Activated effector memory CD4-positive, alpha-beta T cell treated with anti-CD3 and anti-CD28 coated beads, Interleukin-2, amount 50 U/mL, for 16 hours (primary cell): ENCODE data around the gene ATL2.
A peak's percentile ranks its signal among the peaks of the same experiment; 100 is the strongest.
"Not testable (repeated sequence)": the region's sequence is repeated elsewhere in the genome, so short reads cannot be mapped to it uniquely, and the experiment has no call there.

ENCODE experiments used
- DNase-seq: peaks from one replicate; pipeline ENCODE4 v3.0.0-alpha.2; 2020

ATL2 gene

DNA sequence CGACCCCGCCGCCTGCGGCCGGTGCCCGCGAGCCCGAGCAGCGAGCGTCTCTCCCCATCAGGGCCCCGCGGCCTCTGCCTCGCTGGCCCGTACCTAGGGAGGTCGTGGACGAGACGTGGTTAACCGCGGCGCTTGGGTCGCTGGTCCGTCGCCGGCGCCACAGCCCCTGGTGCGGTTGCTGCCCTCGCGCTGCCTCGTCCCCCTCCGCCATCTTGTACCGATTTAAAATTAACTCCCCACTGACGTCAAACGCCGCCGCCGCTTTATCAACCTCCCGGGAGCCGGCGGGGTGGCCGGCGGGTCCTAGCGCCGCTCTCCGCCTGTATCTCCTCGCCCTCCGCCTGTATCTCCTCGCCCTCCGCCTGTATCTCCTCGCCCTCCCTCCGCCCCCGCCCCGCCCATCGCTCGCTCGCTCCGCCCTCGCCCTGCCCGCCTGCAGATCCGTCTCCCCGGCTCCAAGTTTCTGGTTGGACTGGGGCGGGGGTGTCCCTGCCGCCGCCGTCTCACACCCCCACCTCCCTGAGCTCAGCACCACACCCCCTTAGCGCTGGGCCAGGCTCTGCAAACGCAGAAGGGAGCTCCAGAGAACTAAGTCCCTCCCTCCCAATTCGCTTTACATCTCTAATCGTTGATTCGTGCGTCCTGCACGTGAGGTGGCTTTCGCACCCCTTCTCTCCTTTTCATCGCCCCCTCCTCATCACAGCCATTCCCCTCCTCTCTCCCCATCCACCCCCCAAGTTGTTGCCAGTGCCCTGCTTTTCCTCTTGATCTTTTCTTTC, at the start of gene ATL2:
Gene ATL2, minus strand, starts transcription at position 224 of the 779 bp plus-strand sequence. Its CDS starts 13 bp downstream, at position 211.
- peak; percentile 97 for DNase-seq

- DNase-seq = no peak
Observed at GRCh38 chr2:38423763-38424162, 46.7 kb upstream of the ATL2 start.

GRCh38 chr2:38421274-38422056, 44.4 kb upstream of the ATL2 start:
- DNase-seq = no peak

DNA sequence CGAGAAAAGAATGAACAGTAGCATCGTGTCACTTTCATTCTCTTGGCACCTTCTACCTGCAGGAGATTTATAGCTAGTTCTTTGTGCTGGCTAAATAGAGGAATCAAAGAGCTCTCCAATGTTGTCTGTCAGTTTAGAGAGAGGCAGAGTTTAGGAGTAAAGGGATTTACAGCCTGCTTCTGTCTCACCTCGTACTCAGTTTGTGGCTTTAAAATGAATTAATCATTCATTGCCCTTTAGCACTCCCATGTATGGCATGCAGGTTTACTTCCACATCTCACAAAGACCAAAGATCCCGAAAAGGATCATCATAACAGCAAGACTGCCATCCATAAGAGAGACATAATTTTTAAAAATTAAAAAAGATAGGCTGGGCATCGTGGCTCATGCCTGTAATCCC, 42.4 kb upstream of the ATL2 start:
- no peak for DNase-seq

DNA sequence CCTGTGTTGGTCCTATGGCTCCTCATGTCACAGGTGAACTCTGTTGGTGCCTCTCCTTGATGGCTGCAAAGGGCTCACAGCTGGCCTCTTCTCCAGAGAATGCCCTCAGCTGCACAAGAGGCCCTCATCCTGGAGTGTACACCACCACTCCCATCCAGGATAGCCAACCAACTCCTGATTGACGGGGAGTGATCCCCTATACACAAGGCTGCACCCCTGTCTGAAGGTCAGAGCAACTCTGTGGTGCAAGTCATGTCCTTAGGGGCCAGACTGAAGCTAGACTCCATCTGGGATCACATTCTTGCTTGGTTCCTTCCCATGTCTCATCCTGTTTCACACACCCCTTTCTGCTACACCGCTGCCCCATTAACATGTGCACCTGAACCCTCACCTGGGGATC, 41.7 kb upstream of the ATL2 start:
- DNase-seq = no peak

DNA sequence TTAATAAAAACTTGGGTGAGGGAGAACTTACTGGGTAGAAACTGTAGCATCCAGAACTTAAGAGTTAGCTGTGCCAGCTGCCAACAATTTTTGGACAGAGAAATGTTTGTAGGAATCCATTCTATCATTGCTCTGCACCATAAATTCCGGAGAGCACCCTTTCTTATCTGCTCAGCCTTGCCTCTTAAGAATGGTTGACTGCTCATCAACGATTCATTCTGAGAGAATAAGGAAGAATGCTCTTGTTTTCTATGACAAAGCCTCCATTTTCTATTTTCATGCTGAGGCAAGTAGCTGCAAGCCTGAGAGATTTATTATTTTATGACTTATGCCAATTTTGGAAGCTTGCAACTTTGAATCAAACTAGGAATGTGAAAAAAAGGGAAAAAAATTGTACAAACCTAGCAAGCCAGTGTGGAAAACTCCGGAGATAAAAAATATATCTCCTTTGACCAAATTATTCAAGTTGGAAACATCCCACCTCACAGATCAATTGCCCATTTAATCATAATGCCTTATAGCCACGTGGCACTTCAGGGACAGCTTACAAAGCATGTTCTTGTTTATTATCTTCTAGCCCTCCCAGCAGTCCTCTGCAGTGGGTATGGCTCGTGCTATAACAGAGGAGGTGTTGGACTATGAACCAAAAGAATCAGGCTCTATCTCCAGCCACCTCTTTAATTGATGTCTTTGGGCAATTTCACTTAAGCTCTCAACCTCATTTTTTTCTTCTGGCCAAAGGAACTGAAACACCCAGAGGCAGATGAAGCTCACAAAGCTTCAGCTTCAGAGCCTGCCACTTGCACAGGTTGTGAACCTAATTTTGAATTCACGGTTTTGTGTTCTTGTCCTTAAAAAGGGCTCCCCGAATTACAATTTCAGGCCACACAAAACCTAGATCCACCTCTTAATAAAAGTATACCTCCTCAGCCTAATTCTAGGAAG, 40.9 kb upstream of the ATL2 start:
- DNase-seq = no peak

- no peak for DNase-seq
Observed at GRCh38 chr2:38416296-38417036, 39.4 kb upstream of the ATL2 start.

GRCh38 chr2:38415728-38416291, 38.7 kb upstream of the ATL2 start:
- no peak for DNase-seq

DNA sequence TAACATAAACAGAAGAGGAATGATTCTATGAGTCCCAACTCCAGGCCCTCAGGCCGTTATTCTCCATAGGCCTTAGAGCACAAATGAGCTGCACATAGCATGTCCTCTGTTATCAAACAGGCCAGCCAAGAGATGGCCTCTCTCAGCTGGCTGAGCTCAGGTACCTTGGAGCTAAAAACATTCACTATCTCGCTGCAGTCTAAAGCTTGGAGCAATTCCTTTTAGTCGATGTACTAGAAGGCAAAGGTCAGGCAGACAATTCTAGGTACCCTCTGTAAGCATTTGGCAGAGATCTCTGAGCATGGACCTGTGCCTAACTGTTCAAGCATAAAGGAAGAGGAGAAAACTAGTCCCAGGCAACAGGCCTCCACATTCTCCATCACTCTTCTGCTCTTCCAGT, 38.0 kb upstream of the ATL2 start:
- DNase-seq = no peak

- not testable (repeated sequence) for DNase-seq
Observed at GRCh38 chr2:38412235-38412871, 35.3 kb upstream of the ATL2 start.

DNA sequence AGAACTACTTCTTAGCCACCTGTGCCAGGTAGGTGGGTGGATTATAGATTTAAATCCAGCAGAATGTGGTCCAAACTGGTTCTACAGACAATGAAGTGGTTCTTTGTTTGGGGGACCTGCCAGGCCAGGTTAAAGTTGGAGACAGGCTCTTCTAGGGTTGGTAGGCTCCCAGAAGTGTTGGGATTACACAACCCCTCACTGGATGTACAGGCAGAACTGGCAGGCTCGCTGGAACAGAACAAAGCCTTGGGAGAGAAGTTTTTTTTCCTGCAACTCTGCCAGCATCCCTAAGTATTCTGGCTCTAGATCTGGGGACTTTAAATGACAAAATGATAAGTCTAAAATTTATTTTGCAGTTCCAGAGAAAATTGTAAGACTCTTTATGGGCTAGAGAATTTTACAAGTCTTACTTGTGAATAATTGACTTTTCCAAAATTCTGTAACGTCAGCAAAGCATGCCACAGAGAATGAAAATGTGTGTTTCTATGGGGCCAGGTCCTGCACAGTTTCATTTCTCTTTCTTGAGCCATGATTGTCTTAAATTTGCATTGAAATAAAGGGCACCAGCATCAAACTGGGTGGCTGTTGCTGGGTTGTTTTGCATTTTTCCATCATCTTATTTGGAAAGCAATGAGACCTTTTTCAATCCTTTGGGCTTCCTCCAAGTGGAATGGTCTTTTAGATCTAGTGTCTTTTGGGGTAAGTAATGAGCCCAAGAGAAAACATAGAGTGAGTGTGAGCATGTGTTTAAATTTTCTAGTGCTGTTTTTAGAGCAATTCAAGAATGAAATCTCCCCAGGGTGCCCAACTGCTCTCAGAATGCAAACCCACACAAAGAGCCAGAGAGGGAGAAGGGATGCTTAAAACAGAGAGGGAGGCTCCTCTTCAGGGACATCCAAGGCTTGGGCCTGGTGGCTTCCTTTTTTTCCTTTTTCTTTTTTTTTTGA, 32.4 kb upstream of the ATL2 start:
- no peak for DNase-seq

DNA sequence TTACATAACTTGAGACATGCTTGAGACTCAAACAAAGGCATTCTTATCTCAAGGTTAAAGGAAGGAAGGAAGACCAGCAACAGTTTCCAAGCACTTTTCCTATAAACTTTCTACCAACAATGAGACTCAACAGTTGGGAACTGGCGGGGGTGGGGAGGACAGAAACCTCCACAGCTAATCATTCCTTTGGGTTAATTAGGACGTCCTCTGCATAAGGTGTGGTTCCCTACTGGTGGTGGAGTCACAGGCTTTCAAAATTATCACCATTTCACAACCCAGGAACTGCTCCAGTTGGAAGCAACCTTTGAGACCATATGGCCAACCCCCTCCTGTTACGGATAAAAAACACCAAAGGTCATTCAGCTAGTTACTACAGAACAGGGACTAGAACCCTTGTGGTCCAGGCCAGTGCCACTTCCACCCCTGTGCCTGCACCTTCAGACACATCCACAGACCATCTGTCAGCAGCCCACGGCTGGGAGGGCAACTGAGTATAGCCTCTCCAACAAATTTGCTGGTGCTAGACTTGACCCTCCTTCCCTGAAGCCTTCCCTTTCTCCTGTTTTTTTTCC, 30.1 kb upstream of the ATL2 start:
- DNase-seq = no peak

- DNase-seq = no peak
Observed at GRCh38 chr2:38406597-38407110, 29.6 kb upstream of the ATL2 start.

- no peak for DNase-seq
Observed at GRCh38 chr2:38405917-38406596, 29.0 kb upstream of the ATL2 start.

DNA sequence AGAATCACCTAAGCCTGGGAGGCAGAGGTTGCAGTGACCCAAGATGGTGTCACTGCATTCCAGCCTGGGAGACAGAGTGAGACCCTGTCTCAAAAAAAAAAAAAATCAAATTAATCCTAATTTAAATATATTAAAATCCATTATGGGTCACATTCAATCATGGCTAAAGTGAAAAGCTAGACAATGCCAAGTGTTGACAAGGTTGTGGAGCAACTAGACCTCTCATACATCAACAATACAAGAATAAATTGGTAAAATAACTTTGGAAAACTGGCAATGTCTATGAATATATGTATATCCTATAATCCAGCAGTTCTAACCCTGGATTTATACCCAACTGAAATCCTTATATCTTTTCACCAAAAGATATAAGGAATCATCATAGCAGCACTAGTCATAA, 23.4 kb upstream of the ATL2 start:
- no peak for DNase-seq

DNA sequence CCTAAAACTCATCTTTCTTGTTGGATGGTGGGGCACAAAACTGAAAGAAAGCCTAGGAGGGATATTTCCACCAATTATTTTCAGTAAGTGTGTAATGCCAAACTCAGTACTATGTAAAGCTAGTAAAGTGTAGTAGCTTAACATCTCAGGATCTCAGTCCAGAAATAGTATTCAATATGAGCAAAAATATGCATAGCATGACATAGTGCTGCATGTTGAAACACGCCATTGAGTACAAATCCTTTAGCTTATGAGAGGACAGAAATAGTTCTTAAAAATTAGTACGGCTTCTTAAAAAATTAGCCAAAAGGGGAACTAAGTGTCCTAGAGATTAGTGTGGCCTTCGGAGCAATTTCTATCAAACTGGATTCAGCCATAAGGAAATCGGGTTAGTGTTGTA, 21.7 kb upstream of the ATL2 start:
- DNase-seq = no peak

- DNase-seq = no peak
Observed at GRCh38 chr2:38394903-38395341, 17.8 kb upstream of the ATL2 start.

DNA sequence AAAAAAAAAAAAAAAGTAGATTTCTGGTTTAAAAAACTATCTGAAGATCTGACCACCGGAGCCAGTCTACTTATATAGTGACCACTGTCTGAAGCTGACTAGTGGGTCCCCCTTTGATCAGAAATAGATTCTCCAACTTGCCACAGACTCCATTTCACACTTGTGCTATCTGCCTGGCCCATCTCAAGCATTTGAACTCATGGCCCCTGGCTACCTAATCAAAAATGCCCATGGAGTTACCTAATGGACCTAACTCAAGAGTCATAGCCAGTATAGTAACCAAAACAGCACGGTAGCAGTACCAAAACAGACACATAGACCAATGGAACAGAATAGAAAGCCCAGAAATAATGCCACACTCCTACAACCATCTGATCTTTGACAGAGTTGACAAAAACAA, 17.0 kb upstream of the ATL2 start:
- no peak for DNase-seq

DNA sequence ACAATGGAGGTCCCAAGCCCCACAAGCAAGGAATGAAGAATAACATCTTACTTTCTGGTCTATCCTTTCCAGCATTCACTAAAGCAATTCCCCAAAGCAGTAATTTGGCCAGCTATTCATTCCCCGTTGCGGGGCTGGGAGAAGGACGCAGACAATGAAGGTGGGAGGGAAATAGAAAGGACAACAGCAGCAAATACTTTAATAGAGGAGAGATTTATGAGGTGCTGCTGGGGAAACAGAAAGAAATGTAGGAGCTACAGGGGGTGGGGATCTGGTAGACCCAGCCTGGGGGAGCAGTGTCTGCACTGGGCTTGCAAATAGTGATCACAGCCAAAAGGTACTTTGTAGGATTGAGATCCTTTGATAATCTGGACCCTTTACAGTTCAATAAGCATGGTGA, 13.9 kb upstream of the ATL2 start:
- no peak for DNase-seq
